Activated CD8-positive, alpha-beta memory T cell treated with anti-CD3 and anti-CD28 coated beads, Interleukin-2, amount 10 ng/mL, durations not matched to agents 7 days and 5 days (primary cell): ENCODE data around the gene CNTNAP2. TPM values are rescaled to one million over a fixed set of nuclear protein-coding genes. Genes with fewer than 3 reads are reported as not detected.
"Not testable (repeated sequence)": the region's sequence is repeated elsewhere in the genome, so short reads cannot be mapped to it uniquely, and the experiment has no call there.

Source experiments
- ATAC-seq: fragments of 150-1000 bp; cut with Tn5 transposase; one replicate; pipeline ENCODE4 v1.10.0; 2021; ENCODE audit warnings: moderate library complexity
- CTCF ChIA-PET: fragments of 350-600 bp; sonication (Branson Sonifier 250); formaldehyde crosslinking; loops from one replicate; lab custom pipeline; 2021; ENCODE audit warnings: antibody characterized with exemption; lab: Charles Lee
- DNase-seq: peaks from one replicate; pipeline ENCODE4 v3.0.0-alpha.2; 2020
- H3K27ac Mint-ChIP-seq: one replicate; pipeline ENCODE4 v1.8.0; 2021; ENCODE audit warnings: mild to moderate bottlenecking, mixed read lengths
- H3K27me3 Mint-ChIP-seq: one replicate; pipeline ENCODE4 v1.8.0; 2021; ENCODE audit warnings: mixed read lengths
- H3K36me3 Mint-ChIP-seq: one replicate; pipeline ENCODE4 v1.8.0; 2021; ENCODE audit warnings: mild to moderate bottlenecking, mixed read lengths
- H3K4me1 Mint-ChIP-seq: one replicate; pipeline ENCODE4 v1.8.0; 2021; ENCODE audit warnings: mixed read lengths
- H3K4me3 Mint-ChIP-seq: one replicate; pipeline ENCODE4 v1.8.0; 2021; ENCODE audit warnings: mild to moderate bottlenecking, moderate library complexity, mixed read lengths
- H3K9me3 Mint-ChIP-seq: one replicate; pipeline ENCODE4 v1.8.0; 2022; ENCODE audit warnings: low read depth, mixed read lengths
- total RNA-seq, 2 experiments: library from RNA; stranded (reverse); gene quantifications; one replicate each; pipeline ENCODE4 v1.2.3, GENCODE V29; 2021

CNTNAP2 gene
- total RNA-seq, 2 experiments from 2014 or later: not detected

DNA sequence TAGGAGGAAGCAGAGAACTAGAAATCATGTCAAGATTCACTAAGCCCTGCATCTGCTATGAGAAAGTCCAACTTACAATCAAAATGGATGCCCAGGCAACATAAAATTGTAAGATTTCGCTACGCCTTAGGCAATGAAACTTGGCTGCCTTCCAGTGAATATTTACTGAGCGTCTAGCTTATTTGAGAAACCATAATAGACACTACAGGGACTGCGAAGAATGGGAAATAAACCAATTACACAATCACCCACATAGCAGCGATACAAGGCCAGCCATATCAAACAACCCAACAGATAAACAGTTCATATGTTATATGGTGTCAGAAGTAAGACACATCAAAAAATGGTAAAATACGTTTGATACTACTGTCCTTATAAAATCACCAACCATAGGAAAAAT lies 1928.9 kb downstream of the CNTNAP2 start:
- Mint-ChIP-seq H3K27me3 (no peaks in the 10 kb centered on the region), H3K27ac (no peak overlapping the region), H3K4me3 (no peak overlapping the region)

DNA sequence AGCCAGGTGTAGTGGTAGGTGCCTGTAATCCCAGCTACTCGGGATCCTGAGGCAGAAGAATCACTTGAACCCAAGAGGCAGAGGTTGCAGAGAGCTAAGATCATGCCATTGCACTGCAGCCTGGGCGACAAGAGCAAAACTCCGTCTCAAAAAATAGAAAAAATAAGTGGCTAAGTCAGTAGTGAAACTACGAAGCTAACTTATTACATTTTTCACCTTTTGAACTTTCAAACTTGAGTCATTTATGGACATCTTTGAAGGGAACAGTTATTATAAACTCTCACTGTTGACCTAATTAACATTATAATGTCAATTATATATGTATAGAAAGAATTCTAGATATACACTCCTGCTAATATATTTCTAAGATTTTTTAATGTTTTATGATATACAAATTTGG lies 1932.5 kb downstream of the CNTNAP2 start:
- Mint-ChIP-seq H3K4me1 (no peaks in the 10 kb centered on the region), H3K4me3 (no peak overlapping the region), H3K36me3 (no peaks in the 10 kb centered on the region), H3K27me3 (no peaks in the 10 kb centered on the region), H3K27ac (no peak overlapping the region), H3K9me3 (no peaks in the 10 kb centered on the region)
- DNase-seq (no peak), ATAC-seq (no peak)
- CTCF ChIA-PET: no interaction called here

More for the DNA sequence above, 1928.9 kb downstream of the CNTNAP2 start:
- DNase-seq (no peak), ATAC-seq (no peak)
- Mint-ChIP-seq H3K4me1 (no peaks in the 10 kb centered on the region), H3K36me3 (no peaks in the 10 kb centered on the region), H3K9me3 (no peaks in the 10 kb centered on the region)
- CTCF ChIA-PET: no interaction called here

- CTCF ChIA-PET: no interaction called here
- ATAC-seq (no peak), DNase-seq (no peak)
- H3K4me3 Mint-ChIP-seq: no peak overlapping the region
- H3K27ac Mint-ChIP-seq: no peak overlapping the region
- H3K9me3 Mint-ChIP-seq: no peaks in the 10 kb centered on the region
- H3K4me1 Mint-ChIP-seq: no peaks in the 10 kb centered on the region
- H3K27me3 Mint-ChIP-seq: no peaks in the 10 kb centered on the region
- H3K36me3 Mint-ChIP-seq: no peaks in the 10 kb centered on the region
Observed at GRCh38 chr7:148050492-148051158, 1934.0 kb downstream of the CNTNAP2 start.

DNA sequence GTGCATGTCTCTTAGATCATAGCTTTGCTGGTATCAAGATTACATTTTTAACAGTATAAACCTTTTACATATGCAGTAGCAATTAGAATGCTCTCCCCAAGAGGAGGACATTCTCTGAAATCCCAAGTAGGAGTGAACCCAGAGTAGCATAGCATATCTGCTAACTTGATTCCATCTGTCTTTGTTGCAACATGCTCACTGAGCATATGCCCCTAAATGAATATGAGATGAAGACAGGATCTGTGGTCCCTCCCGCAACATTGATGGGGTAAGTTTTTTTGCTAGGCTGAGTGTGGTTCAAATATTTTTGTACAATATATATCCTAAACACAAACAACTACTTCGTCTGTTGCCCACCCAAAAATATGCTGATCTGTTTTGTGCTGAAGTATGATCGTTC lies 1939.8 kb downstream of the CNTNAP2 start:
- Mint-ChIP-seq H3K4me1 (no peaks in the 10 kb centered on the region), H3K4me3 (no peak overlapping the region), H3K27me3 (no peaks in the 10 kb centered on the region), H3K27ac (no peak overlapping the region), H3K9me3 (no peaks in the 10 kb centered on the region), H3K36me3 (no peaks in the 10 kb centered on the region)
- DNase-seq: no peak
- no peak for ATAC-seq
- CTCF ChIA-PET: no interaction called here

GRCh38 chr7:148058092-148058491 lies 1941.5 kb downstream of the CNTNAP2 start:
- H3K4me3 Mint-ChIP-seq: no peak overlapping the region
- no peaks in the 10 kb centered on the region for H3K36me3 Mint-ChIP-seq
- H3K27me3 Mint-ChIP-seq: no peaks in the 10 kb centered on the region
- no peaks in the 10 kb centered on the region for H3K9me3 Mint-ChIP-seq
- DNase-seq (no peak), ATAC-seq (no peak)
- H3K27ac Mint-ChIP-seq: no peak overlapping the region
- CTCF ChIA-PET: no interaction called here
- no peaks in the 10 kb centered on the region for H3K4me1 Mint-ChIP-seq

- Mint-ChIP-seq H3K4me1 (no peaks in the 10 kb centered on the region), H3K27ac (no peak overlapping the region), H3K27me3 (no peaks in the 10 kb centered on the region), H3K9me3 (no peaks in the 10 kb centered on the region), H3K4me3 (no peak overlapping the region), H3K36me3 (no peaks in the 10 kb centered on the region)
- no peak for ATAC-seq
- CTCF ChIA-PET: no interaction called here
- DNase-seq: no peak
Observed at GRCh38 chr7:148058753-148059152, 1942.2 kb downstream of the CNTNAP2 start.

- ATAC-seq: no peak
- no peaks in the 10 kb centered on the region for H3K27me3 Mint-ChIP-seq
- H3K27ac Mint-ChIP-seq: no peak overlapping the region
- H3K36me3 Mint-ChIP-seq: no peaks in the 10 kb centered on the region
- no peak for DNase-seq
- no peaks in the 10 kb centered on the region for H3K4me1 Mint-ChIP-seq
- no peak overlapping the region for H3K4me3 Mint-ChIP-seq
- CTCF ChIA-PET: no interaction called here
- no peaks in the 10 kb centered on the region for H3K9me3 Mint-ChIP-seq
Observed at GRCh38 chr7:148060724-148061123, 1944.1 kb downstream of the CNTNAP2 start.

DNA sequence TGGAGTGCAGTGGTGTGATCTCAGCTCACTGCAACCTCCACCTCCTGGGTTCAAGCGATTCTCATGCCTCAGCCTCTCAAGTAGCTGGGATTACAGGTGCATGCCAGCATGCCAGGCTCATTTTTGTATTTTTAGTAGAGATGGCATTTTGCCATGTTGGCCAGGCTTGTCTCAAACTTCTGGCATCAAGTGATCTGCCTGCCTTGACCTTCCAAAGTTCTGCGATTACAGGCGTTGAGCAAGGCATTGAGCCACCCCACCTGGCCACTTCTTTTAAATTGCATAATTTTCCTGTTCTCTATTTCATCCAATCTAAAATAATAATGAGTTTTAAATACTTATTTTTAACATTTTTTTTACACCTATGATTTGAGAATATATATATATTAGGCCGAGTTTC lies 1961.5 kb downstream of the CNTNAP2 start:
- H3K4me3 Mint-ChIP-seq, H3K27me3 Mint-ChIP-seq, H3K9me3 Mint-ChIP-seq, DNase-seq, H3K27ac Mint-ChIP-seq, H3K36me3 Mint-ChIP-seq, CTCF ChIA-PET, ATAC-seq, H3K4me1 Mint-ChIP-seq: not testable (repeated sequence)

GRCh38 chr7:148079206-148080080 lies 1962.8 kb downstream of the CNTNAP2 start:
- CTCF ChIA-PET: no interaction called here
- DNase-seq (no peak), ATAC-seq (no peak)
- Mint-ChIP-seq H3K36me3 (no peaks in the 10 kb centered on the region), H3K9me3 (no peaks in the 10 kb centered on the region), H3K27me3 (no peaks in the 10 kb centered on the region), H3K27ac (no peak overlapping the region), H3K4me3 (no peak overlapping the region), H3K4me1 (no peaks in the 10 kb centered on the region)

GRCh38 chr7:148083448-148083847 lies 1966.8 kb downstream of the CNTNAP2 start:
- DNase-seq (no peak), ATAC-seq (no peak)
- no peak overlapping the region for H3K27ac Mint-ChIP-seq
- H3K36me3 Mint-ChIP-seq: no peaks in the 10 kb centered on the region
- CTCF ChIA-PET: no interaction called here
- no peaks in the 10 kb centered on the region for H3K9me3 Mint-ChIP-seq
- no peak overlapping the region for H3K4me3 Mint-ChIP-seq
- H3K4me1 Mint-ChIP-seq: no peaks in the 10 kb centered on the region
- no peaks in the 10 kb centered on the region for H3K27me3 Mint-ChIP-seq

DNA sequence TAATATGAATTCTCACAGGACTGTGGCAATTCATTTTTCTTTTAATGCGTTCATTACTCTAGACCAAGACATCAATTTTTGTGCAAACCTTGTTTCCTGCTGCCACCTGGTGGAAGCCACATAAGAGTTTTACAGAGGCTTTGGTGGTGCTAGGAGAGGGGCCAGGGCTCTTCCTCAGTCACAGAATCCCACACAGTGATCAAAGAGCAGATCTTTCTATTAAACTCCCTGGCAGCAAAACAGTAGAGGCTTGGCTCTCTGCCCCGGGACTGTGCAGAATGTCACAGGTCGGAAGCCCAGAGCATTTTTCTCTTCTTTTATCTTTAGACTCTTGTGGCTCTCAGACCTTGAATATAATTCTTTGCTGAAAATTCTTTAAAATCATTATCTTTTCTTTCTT lies 1967.5 kb downstream of the CNTNAP2 start:
- ATAC-seq (no peak), DNase-seq (no peak)
- no peaks in the 10 kb centered on the region for H3K27me3 Mint-ChIP-seq
- H3K4me3 Mint-ChIP-seq: no peak overlapping the region
- H3K9me3 Mint-ChIP-seq: no peaks in the 10 kb centered on the region
- CTCF ChIA-PET: no interaction called here
- H3K4me1 Mint-ChIP-seq: no peaks in the 10 kb centered on the region
- no peaks in the 10 kb centered on the region for H3K36me3 Mint-ChIP-seq
- H3K27ac Mint-ChIP-seq: no peak overlapping the region

GRCh38 chr7:148091882-148092281 lies 1975.3 kb downstream of the CNTNAP2 start:
- no peaks in the 10 kb centered on the region for H3K27me3 Mint-ChIP-seq
- no peak overlapping the region for H3K27ac Mint-ChIP-seq
- H3K4me1 Mint-ChIP-seq: no peaks in the 10 kb centered on the region
- ATAC-seq (no peak), DNase-seq (no peak)
- H3K36me3 Mint-ChIP-seq: no peaks in the 10 kb centered on the region
- no peaks in the 10 kb centered on the region for H3K9me3 Mint-ChIP-seq
- no peak overlapping the region for H3K4me3 Mint-ChIP-seq
- CTCF ChIA-PET: no interaction called here

DNA sequence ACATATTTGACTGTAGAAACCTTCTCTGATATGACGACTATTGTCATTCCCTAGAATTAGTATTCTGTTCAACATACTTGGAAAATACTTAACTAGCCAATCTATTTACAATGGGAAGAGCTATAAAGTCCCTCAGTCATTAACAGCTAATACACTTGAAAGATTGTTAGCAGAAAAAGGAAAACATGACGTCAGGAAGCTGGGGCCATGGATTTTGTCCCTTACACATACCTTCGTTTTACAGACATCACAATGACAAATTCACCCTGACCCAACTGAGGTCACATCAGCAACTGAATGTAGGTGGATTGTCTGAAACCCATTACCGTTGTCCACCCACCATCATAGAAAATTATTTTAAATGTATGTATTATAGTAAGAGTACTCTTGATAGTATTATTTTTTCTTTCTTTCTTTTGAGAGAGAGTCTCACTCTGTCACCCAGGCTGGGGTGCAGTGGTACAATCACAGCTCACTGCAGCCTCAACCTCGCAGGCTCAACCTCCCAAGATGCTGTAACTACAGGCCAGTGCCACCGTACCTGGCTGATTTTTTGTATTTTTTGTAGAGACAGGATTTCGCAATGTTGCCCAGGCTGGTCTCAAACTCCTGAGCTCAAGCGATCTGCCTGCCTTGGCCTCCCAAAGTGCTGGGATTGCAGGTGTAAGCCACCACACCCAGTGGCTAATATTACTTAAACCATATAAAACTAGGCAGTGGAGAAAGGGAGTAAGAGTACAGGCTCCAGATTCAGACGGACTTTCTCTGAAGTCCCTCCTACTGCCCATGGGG lies 1977.0 kb downstream of the CNTNAP2 start:
- ATAC-seq: no peak
- Mint-ChIP-seq H3K27ac (no peak overlapping the region), H3K27me3 (no peaks in the 10 kb centered on the region), H3K36me3 (no peaks in the 10 kb centered on the region), H3K9me3 (no peaks in the 10 kb centered on the region), H3K4me1 (no peaks in the 10 kb centered on the region), H3K4me3 (no peak overlapping the region)
- no peak for DNase-seq
- CTCF ChIA-PET: no interaction called here
